ENCODE data around the gene UAP1. TPM values are rescaled to one million over a fixed set of nuclear protein-coding genes. Genes with fewer than 3 reads are reported as not detected.
"Not testable (repeated sequence)": the region's sequence is repeated elsewhere in the genome, so short reads cannot be mapped to it uniquely, and the experiment has no call there.

UAP1 gene
- polyA plus RNA-seq, 1 donor = 63.2 TPM

GRCh38 chr1:162580308-162580707 is 18.8 kb downstream of the UAP1 start:
- Histone ChIP-seq H3K4me1 (ENCODE audit: control insufficient read depth, insufficient read depth, low read length) (no peaks in the 10 kb centered on the region), H3K36me3 (ENCODE audit: control insufficient read depth, insufficient read depth, low read length) (peaks cover 33% of the 10 kb centered on the region), H3K9me3 (ENCODE audit: control insufficient read depth, low read depth, low read length) (no peaks in the 10 kb centered on the region), H3K4me3 (ENCODE audit: low read length) (no peak overlapping the region), H3K27me3 (ENCODE audit: control insufficient read depth, insufficient read depth, low read length) (no peaks in the 10 kb centered on the region), H3K27ac (ENCODE audit: low read length) (no peak overlapping the region)
- no peak for DNase-seq

DNA sequence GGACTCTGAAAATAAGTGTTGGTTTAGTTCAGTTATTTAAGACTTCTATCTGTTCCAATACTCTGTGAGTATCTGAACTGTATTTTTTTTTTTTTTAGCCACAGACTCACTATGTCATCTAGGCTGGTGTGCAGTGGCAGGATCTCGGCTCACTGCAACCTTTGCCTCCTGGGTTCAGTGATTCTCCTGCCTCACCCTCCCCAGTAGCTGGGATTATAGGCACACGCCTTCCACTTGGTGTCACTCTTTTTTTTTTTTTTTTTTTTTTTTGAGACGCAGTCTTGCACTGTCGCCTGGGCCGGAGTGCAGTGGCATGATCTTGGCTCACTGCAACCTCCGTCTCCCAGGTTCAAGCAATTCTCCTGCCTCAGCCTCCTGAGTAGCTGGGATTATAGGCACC is 21.4 kb downstream of the UAP1 start:
- not testable (repeated sequence) for H3K27me3 ChIP-seq (ENCODE audit: control insufficient read depth, insufficient read depth, low read length); H3K4me3 ChIP-seq (ENCODE audit: low read length); H3K4me1 ChIP-seq (ENCODE audit: control insufficient read depth, insufficient read depth, low read length); H3K27ac ChIP-seq (ENCODE audit: low read length); H3K9me3 ChIP-seq (ENCODE audit: control insufficient read depth, low read depth, low read length); DNase-seq
- 14% methylated on average over 1 of the region's 6 CpGs for WGBS (ENCODE audit: insufficient coverage, low lambda C conversion rate)
- H3K36me3 ChIP-seq (ENCODE audit: control insufficient read depth, insufficient read depth, low read length) = peaks cover 35% of the 10 kb centered on the region

DNA sequence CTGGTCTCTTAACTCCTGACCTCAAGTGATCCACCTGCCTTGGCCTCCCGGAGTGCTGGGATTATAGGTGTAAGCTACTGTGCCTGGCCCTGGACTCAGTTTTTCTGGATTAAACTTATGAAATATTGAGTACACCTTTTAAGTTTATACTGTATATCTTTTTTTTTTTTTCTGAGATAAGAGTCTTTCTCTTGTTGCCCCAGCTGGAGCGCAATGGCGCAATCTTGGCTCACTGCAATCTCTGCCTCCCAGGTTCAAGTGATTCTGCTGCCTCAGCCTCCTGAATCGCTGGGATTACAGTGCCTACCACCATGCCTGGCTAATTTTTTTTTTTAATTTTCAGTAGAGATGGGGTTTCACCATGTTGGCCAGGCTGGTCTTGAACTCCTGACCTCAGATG is 23.6 kb downstream of the UAP1 start:
- not testable (repeated sequence) for H3K4me3 ChIP-seq (ENCODE audit: low read length); H3K4me1 ChIP-seq (ENCODE audit: control insufficient read depth, insufficient read depth, low read length); H3K27me3 ChIP-seq (ENCODE audit: control insufficient read depth, insufficient read depth, low read length); H3K27ac ChIP-seq (ENCODE audit: low read length); DNase-seq; H3K9me3 ChIP-seq (ENCODE audit: control insufficient read depth, low read depth, low read length)
- peaks cover 39% of the 10 kb centered on the region for H3K36me3 ChIP-seq (ENCODE audit: control insufficient read depth, insufficient read depth, low read length)
- whole genome bisulfite sequencing (ENCODE audit: insufficient coverage, low lambda C conversion rate) = no CpG with 5 or more reads among the region's 4 CpGs

- Histone ChIP-seq H3K4me1 (ENCODE audit: control insufficient read depth, insufficient read depth, low read length) (no peaks in the 10 kb centered on the region), H3K36me3 (ENCODE audit: control insufficient read depth, insufficient read depth, low read length) (peaks cover 48% of the 10 kb centered on the region), H3K27me3 (ENCODE audit: control insufficient read depth, insufficient read depth, low read length) (no peaks in the 10 kb centered on the region), H3K27ac (ENCODE audit: low read length) (no peak overlapping the region), H3K9me3 (ENCODE audit: control insufficient read depth, low read depth, low read length) (no peaks in the 10 kb centered on the region), H3K4me3 (ENCODE audit: low read length) (no peak overlapping the region)
- no peak for DNase-seq
- WGBS (ENCODE audit: insufficient coverage, low lambda C conversion rate) = 62% methylated on average over 2 of the region's 6 CpGs
Measured at GRCh38 chr1:162587347-162587746, 25.8 kb downstream of the UAP1 start.

DNA sequence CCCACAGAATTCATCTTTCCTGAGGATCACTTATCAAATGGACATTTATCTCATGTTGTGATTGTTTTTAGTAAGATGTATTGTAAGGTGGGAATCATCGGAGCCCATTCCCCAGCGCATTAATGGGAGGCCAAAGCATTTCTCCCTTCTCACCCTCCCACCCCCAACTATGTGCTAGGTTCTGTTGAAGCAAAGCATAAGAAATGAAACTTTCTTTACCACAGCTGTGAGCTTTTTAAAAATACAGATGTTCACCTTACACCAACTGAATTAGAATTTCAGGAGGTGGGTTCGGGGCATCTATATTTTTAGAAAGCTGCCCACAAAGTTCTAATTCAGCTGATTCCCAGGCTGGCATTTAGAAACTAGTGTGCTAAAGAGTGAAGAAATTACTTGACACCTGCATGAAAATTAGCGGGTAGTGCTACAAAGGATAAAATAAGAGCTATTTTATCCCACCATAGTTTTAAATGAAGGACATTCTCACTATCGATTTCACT is 26.3 kb downstream of the UAP1 start:
- no peaks in the 10 kb centered on the region for H3K27me3 ChIP-seq (ENCODE audit: control insufficient read depth, insufficient read depth, low read length)
- no peak overlapping the region for H3K27ac ChIP-seq (ENCODE audit: low read length)
- peaks cover 52% of the 10 kb centered on the region for H3K36me3 ChIP-seq (ENCODE audit: control insufficient read depth, insufficient read depth, low read length)
- no peaks in the 10 kb centered on the region for H3K4me1 ChIP-seq (ENCODE audit: control insufficient read depth, insufficient read depth, low read length)
- no peak overlapping the region for H3K4me3 ChIP-seq (ENCODE audit: low read length)
- DNase-seq = no peak
- no peaks in the 10 kb centered on the region for H3K9me3 ChIP-seq (ENCODE audit: control insufficient read depth, low read depth, low read length)
- 100% methylated on average over 1 of the region's 5 CpGs for WGBS (ENCODE audit: insufficient coverage, low lambda C conversion rate)

- Histone ChIP-seq H3K27ac (ENCODE audit: low read length) (no peak overlapping the region), H3K27me3 (ENCODE audit: control insufficient read depth, insufficient read depth, low read length) (no peaks in the 10 kb centered on the region), H3K4me3 (ENCODE audit: low read length) (no peak overlapping the region), H3K4me1 (ENCODE audit: control insufficient read depth, insufficient read depth, low read length) (no peaks in the 10 kb centered on the region), H3K36me3 (ENCODE audit: control insufficient read depth, insufficient read depth, low read length) (peaks cover 56% of the 10 kb centered on the region), H3K9me3 (ENCODE audit: control insufficient read depth, low read depth, low read length) (no peaks in the 10 kb centered on the region)
- WGBS (ENCODE audit: insufficient coverage, low lambda C conversion rate) = no CpG with 5 or more reads among the region's 3 CpGs
- no peak for DNase-seq
Measured at GRCh38 chr1:162590101-162590500, 28.6 kb downstream of the UAP1 start.

DNA sequence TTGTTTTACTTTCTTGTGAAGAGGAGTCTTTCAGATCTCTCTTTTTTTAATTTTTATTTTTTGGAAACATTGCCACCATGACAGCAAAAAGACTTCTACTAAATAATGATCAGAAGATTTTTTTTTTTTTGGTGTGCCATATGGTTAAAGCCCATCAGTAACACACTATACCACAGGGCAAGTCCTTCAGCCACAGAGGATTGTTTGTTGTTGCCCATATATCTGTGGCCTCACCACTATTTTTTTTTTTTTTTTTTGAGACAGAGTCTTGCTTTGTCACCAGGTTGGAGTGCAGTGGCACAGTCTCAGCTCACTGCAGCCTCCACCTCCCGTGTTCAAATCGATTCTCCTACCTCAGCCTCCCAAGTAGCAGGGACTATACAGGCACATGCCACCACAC is 29.2 kb downstream of the UAP1 start:
- Histone ChIP-seq H3K27me3 (ENCODE audit: control insufficient read depth, insufficient read depth, low read length) (no peaks in the 10 kb centered on the region), H3K4me3 (ENCODE audit: low read length) (no peak overlapping the region), H3K9me3 (ENCODE audit: control insufficient read depth, low read depth, low read length) (no peaks in the 10 kb centered on the region), H3K4me1 (ENCODE audit: control insufficient read depth, insufficient read depth, low read length) (no peaks in the 10 kb centered on the region), H3K27ac (ENCODE audit: low read length) (no peak overlapping the region), H3K36me3 (ENCODE audit: control insufficient read depth, insufficient read depth, low read length) (peaks cover 53% of the 10 kb centered on the region)
- no peak for DNase-seq
- WGBS (ENCODE audit: insufficient coverage, low lambda C conversion rate) = no CpG with 5 or more reads among the region's 2 CpGs

DNA sequence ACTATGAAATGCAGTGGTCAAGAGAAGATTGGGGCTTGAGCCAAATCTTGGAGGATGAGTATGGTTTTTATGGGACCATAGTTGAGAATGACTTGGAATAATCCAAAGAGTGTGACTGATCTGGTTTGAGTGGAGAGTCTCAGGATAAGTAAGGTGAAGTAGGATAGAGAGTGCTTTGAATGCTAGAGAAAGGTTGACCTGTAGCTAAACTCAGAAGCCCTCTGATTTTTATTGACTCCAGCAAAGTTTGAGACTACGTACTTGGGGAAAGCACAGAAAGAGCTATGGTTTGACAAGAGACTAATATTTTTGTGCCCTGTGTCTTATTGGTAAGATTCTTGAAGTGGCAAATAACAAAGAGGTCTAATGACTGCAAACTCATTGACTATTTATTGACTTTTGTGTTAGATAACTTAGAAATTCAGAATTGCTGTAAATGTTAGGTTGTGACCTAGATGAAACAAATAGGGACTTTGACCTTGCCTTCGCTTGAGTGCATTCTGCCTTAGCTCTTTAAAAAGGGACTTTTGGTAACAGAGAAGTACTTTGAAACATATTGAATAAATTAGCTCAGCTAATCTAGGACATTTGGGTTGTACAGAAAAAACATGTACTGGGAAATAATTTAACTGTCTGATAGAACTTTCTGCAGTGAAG is 35.1 kb downstream of the UAP1 start:
- Histone ChIP-seq H3K27ac (ENCODE audit: low read length) (no peak overlapping the region), H3K9me3 (ENCODE audit: control insufficient read depth, low read depth, low read length) (no peaks in the 10 kb centered on the region), H3K36me3 (ENCODE audit: control insufficient read depth, insufficient read depth, low read length) (peaks cover 45% of the 10 kb centered on the region), H3K27me3 (ENCODE audit: control insufficient read depth, insufficient read depth, low read length) (no peaks in the 10 kb centered on the region), H3K4me1 (ENCODE audit: control insufficient read depth, insufficient read depth, low read length) (no peaks in the 10 kb centered on the region), H3K4me3 (ENCODE audit: low read length) (no peak overlapping the region)
- 20% methylated on average over 1 of the region's 2 CpGs for WGBS (ENCODE audit: insufficient coverage, low lambda C conversion rate)
- DNase-seq = peak in 1 of 2 donors; percentile 55

- DNase-seq = no peak
- 80% methylated on average over 1 of the region's 1 CpG for WGBS (ENCODE audit: insufficient coverage, low lambda C conversion rate)
Measured at GRCh38 chr1:162599451-162599850, 37.9 kb downstream of the UAP1 start.

GRCh38 chr1:162603117-162603516 is 41.6 kb downstream of the UAP1 start:
- not testable (repeated sequence) for H3K9me3 ChIP-seq (ENCODE audit: control insufficient read depth, low read depth, low read length); H3K27ac ChIP-seq (ENCODE audit: low read length); H3K4me3 ChIP-seq (ENCODE audit: low read length); H3K27me3 ChIP-seq (ENCODE audit: control insufficient read depth, insufficient read depth, low read length); DNase-seq; H3K4me1 ChIP-seq (ENCODE audit: control insufficient read depth, insufficient read depth, low read length)
- WGBS (ENCODE audit: insufficient coverage, low lambda C conversion rate) = no CpG with 5 or more reads among the region's 2 CpGs
- H3K36me3 ChIP-seq (ENCODE audit: control insufficient read depth, insufficient read depth, low read length) = peaks cover 29% of the 10 kb centered on the region

More at GRCh38 chr1:162599451-162599850, 37.9 kb downstream of the UAP1 start:
- peaks cover 32% of the 10 kb centered on the region for H3K36me3 ChIP-seq (ENCODE audit: control insufficient read depth, insufficient read depth, low read length)
- H3K27me3 ChIP-seq (ENCODE audit: control insufficient read depth, insufficient read depth, low read length) = no peaks in the 10 kb centered on the region
- no peak overlapping the region for H3K27ac ChIP-seq (ENCODE audit: low read length)
- no peaks in the 10 kb centered on the region for H3K9me3 ChIP-seq (ENCODE audit: control insufficient read depth, low read depth, low read length)
- H3K4me1 ChIP-seq (ENCODE audit: control insufficient read depth, insufficient read depth, low read length) = no peaks in the 10 kb centered on the region
- no peak overlapping the region for H3K4me3 ChIP-seq (ENCODE audit: low read length)

DNA sequence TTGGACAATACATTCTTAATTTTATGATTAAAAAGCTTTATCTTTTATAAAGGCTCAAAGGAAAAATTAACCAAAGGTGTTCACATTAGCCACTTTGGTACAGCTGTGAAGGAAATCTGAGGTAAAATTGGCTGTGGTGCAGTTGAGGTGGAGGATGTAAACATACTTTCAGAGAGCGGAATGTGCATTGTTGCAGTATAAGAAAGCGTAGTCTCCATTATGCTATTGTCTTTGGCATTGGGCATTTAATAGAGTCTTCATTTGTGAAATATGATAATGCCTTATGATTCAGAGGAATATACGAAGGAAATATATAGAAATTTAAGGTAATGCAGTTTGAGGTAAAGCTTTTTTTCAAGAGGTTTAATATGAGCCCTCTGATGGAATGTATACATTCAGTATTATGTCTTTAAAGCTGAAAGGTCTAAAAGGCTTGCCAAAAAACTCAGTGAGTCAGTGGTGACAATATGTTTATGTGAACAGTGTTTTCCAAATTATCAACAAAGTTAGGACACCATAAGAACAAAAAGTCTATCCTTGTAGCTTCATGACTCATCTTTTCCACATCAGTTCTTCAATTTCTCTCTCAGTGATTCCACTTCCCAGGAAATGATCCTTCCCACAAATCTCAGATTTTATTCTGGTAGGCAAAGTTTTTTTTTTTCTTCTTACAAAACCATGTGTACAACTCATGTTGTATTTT is 43.9 kb downstream of the UAP1 start:
- Histone ChIP-seq H3K4me1 (ENCODE audit: control insufficient read depth, insufficient read depth, low read length) (no peaks in the 10 kb centered on the region), H3K4me3 (ENCODE audit: low read length) (no peak overlapping the region), H3K27me3 (ENCODE audit: control insufficient read depth, insufficient read depth, low read length) (no peaks in the 10 kb centered on the region), H3K27ac (ENCODE audit: low read length) (no peak overlapping the region), H3K9me3 (ENCODE audit: control insufficient read depth, low read depth, low read length) (no peaks in the 10 kb centered on the region), H3K36me3 (ENCODE audit: control insufficient read depth, insufficient read depth, low read length) (peaks cover 14% of the 10 kb centered on the region)
- WGBS (ENCODE audit: insufficient coverage, low lambda C conversion rate) = 87% methylated on average over 3 of the region's 3 CpGs
- no peak for DNase-seq

Measured in large intestine (tissue), 3 donors.